Progenitor cell of endocrine pancreas (in vitro differentiated cells): ENCODE results near the gene BRIP1. TPM values are rescaled to one million over a fixed set of nuclear protein-coding genes. Genes with fewer than 3 reads are reported as not detected.

Experiments
- DNase-seq: peaks from one replicate; pipeline ENCODE4 v3.0.0; 2021; ENCODE audit warnings: low spot score; ENCODE audit not compliant: unreplicated experiment
- H3K27ac Mint-ChIP-seq: 2 replicates; pipeline ENCODE4 v1.8.0; 2021; ENCODE audit warnings: mild to moderate bottlenecking, moderate library complexity, mixed read lengths
- H3K27me3 Mint-ChIP-seq: 2 replicates; pipeline ENCODE4 v1.8.0; 2021; ENCODE audit warnings: mixed read lengths
- H3K36me3 Mint-ChIP-seq: 2 replicates; pipeline ENCODE4 v1.8.0; 2022; ENCODE audit warnings: mixed read lengths; ENCODE audit not compliant: insufficient read depth
- H3K4me1 Mint-ChIP-seq: 2 replicates; pipeline ENCODE4 v1.8.0; 2021; ENCODE audit warnings: low read depth, mixed read lengths
- H3K4me3 Mint-ChIP-seq: 2 replicates; pipeline ENCODE4 v1.8.0; 2021; ENCODE audit warnings: low read depth, mild to moderate bottlenecking, moderate library complexity, mixed read lengths
- H3K9me3 Mint-ChIP-seq: 2 replicates; pipeline ENCODE4 v1.8.0; 2021; ENCODE audit warnings: low read depth, mixed read lengths
- total RNA-seq: library from RNA; stranded (reverse); gene quantifications from 2 replicates; pipeline ENCODE4 v1.2.1, GENCODE V29; 2021
- TF ChIP-seq, protein P1 (sequence below): fragments of 200-600 bp; sonication (generic); IDR thresholded peaks from one replicate; pipeline ENCODE4 v1.5.0; 2021; ENCODE audit warnings: antibody characterized with exemption, mild to moderate bottlenecking; ENCODE audit not compliant: unreplicated experiment

Gene BRIP1
- total RNA-seq, 1 donor from 2014 or later: 13.5 TPM

DNA sequence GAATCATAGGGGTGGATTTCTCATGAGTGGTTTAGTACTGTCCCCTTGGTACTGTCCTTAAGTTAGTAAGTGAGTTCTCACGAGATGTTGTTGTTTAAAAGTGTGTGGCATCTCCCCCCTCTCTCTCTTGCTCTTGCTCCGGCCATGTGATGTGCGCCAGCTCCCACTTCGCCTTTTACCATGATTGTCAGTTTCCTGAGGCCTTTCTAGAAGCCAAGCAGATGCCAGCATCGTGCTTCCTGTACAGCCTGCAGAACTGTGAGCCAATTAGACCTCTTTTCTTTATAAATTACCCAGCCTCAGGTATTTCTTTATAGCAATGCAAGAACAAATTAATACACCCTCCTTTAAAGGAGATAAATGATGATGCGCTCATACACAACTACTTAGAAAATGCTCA lies 222.2 kb downstream of the BRIP1 start:
- Mint-ChIP-seq H3K9me3 (peaks cover 12% of the 10 kb centered on the region), H3K27me3 (peaks cover 3% of the 10 kb centered on the region), H3K27ac (no peak overlapping the region), H3K4me1 (no peaks in the 10 kb centered on the region), H3K36me3 (no peaks in the 10 kb centered on the region), H3K4me3 (no peak overlapping the region)
- no peak for DNase-seq
- TF ChIP-seq, protein P1, sequence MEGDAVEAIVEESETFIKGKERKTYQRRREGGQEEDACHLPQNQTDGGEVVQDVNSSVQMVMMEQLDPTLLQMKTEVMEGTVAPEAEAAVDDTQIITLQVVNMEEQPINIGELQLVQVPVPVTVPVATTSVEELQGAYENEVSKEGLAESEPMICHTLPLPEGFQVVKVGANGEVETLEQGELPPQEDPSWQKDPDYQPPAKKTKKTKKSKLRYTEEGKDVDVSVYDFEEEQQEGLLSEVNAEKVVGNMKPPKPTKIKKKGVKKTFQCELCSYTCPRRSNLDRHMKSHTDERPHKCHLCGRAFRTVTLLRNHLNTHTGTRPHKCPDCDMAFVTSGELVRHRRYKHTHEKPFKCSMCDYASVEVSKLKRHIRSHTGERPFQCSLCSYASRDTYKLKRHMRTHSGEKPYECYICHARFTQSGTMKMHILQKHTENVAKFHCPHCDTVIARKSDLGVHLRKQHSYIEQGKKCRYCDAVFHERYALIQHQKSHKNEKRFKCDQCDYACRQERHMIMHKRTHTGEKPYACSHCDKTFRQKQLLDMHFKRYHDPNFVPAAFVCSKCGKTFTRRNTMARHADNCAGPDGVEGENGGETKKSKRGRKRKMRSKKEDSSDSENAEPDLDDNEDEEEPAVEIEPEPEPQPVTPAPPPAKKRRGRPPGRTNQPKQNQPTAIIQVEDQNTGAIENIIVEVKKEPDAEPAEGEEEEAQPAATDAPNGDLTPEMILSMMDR: no peak

DNA sequence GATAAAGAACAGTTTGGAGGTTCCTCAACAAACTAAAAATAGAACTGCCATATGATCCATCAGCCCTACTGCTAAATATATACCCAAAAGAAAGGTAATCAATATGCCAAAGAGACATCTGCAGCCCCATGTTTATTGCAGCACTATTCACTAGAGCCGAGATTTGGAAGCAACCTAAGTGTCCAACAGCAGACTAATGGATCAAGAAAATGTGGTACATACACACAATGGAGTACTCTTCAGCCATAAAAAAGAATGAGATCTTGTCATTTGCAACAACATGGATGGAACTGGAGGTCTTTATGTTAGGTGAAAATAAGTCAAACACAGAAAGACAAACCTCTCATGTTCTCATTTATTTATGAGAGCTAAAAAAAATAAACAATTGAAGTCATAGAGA lies 223.5 kb downstream of the BRIP1 start:
- H3K36me3 Mint-ChIP-seq: no peaks in the 10 kb centered on the region
- TF ChIP-seq, protein P1: no peak
- no peaks in the 10 kb centered on the region for H3K4me1 Mint-ChIP-seq

DNA sequence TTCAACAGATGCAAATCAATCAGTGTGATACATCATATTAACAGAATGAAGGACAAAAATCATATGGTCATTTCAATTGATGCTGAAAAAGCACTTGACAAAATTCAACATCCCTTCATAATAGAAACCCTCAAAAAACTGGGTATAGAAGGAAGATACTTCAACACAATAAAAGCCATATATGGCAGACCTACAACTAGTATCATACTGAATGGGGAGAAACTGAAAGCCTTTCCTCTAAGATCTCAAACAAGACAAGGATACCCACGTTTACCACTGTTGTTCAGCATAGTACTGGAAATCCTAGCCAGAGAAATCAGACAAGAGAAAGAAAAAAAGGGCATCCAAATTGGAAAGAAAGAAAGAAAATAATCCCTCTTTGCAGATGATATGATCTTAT lies 225.2 kb downstream of the BRIP1 start:
- Mint-ChIP-seq H3K27ac (no peak overlapping the region), H3K27me3 (no peaks in the 10 kb centered on the region), H3K4me3 (no peak overlapping the region), H3K9me3 (peaks cover 19% of the 10 kb centered on the region), H3K4me1 (no peaks in the 10 kb centered on the region), H3K36me3 (no peaks in the 10 kb centered on the region)
- TF ChIP-seq, protein P1: no peak
- no peak for DNase-seq

More for the DNA sequence above, 223.5 kb downstream of the BRIP1 start:
- H3K27ac Mint-ChIP-seq: no peak overlapping the region
- H3K4me3 Mint-ChIP-seq: no peak overlapping the region
- H3K9me3 Mint-ChIP-seq: peaks cover 19% of the 10 kb centered on the region
- no peaks in the 10 kb centered on the region for H3K27me3 Mint-ChIP-seq
- DNase-seq: no peak

DNA sequence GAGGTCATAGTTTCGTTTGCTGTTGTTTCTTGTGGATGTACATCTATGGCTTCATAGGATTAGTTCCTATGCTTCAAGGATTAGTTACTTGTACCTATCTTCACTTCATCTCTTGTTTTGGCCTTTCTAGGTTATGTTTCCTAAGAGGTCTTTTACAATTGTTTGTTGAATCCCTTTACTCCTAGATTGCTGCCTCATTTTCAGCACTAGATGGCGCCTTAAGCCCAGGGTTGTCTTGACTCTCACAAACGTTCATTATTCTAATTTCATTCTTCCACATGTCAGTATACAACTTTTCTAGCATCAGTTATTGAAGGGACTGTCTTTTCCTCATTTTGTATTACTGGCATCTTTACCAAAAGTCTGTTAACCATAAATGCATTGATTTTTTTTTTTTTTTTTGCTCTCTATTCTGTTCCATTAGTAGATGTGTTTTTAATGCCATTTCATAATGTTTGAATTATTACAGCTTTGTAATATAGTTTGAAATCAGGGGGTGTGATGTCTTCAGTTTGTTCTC lies 227.4 kb downstream of the BRIP1 start:
- Mint-ChIP-seq H3K9me3 (peaks cover 19% of the 10 kb centered on the region), H3K27ac (no peak overlapping the region), H3K4me1 (no peaks in the 10 kb centered on the region), H3K36me3 (no peaks in the 10 kb centered on the region), H3K27me3 (no peaks in the 10 kb centered on the region), H3K4me3 (no peak overlapping the region)
- TF ChIP-seq, protein P1: peak; percentile 82
- peak; percentile 16 for DNase-seq

DNA sequence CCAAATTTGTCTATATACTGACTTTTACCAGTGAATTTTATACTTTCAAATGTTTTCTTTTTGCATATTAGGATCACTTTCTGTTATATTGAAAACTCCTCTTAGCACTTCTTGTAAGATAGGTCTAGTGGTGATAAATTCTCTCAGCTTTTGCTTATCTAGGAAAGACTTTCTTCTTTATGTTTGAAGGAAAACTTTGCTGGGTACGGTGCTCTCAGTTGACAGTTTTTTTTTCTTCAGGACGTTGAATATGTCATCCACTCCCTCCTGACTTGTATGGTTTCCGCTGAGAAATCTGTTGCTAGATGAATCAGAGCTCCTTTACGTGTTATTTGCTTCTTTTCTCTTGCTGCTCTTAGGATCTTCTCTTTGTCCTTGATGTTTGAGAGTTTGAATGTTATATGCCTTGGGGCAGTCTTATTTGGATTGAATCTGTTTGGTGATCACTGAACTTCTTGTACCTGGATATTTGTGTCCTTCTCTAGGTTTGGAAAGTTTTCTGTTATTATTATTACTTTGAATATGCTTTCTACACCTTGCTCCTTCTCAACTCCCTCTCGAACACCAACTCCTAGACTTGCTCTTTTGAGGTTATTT lies 228.3 kb downstream of the BRIP1 start:
- Mint-ChIP-seq H3K4me3 (no peak overlapping the region), H3K27ac (no peak overlapping the region), H3K9me3 (peaks cover 19% of the 10 kb centered on the region), H3K4me1 (no peaks in the 10 kb centered on the region), H3K36me3 (no peaks in the 10 kb centered on the region), H3K27me3 (no peaks in the 10 kb centered on the region)
- no peak for DNase-seq
- TF ChIP-seq, protein P1: no peak
